Midbrain (tissue), 1 donor: ENCODE data around the gene IL13RA1.
"Not testable (repeated sequence)": the region's sequence is repeated elsewhere in the genome, so short reads cannot be mapped to it uniquely, and the experiment has no call there.

Experiments used
- DNase-seq: peaks from one replicate; lab custom pipeline; 2025; lab: John Stamatoyannopoulos, UW

Gene IL13RA1

GRCh38 chrX:118729042-118729652 is 1.7 kb downstream of the IL13RA1 start:
- no peak for DNase-seq

GRCh38 chrX:118730500-118731247 is 3.3 kb downstream of the IL13RA1 start:
- no peak for DNase-seq

GRCh38 chrX:118732551-118732950 is 5.1 kb downstream of the IL13RA1 start:
- DNase-seq = not testable (repeated sequence)

GRCh38 chrX:118734909-118735308 is 7.5 kb downstream of the IL13RA1 start:
- DNase-seq = no peak

GRCh38 chrX:118736394-118737010 is 9.1 kb downstream of the IL13RA1 start:
- DNase-seq = no peak

- no peak for DNase-seq
Observed at GRCh38 chrX:118739577-118739976, 12.2 kb downstream of the IL13RA1 start.

GRCh38 chrX:118740276-118740889 is 13.0 kb downstream of the IL13RA1 start:
- DNase-seq = no peak

- DNase-seq = no peak
Observed at GRCh38 chrX:118742176-118742575, 14.8 kb downstream of the IL13RA1 start.

- DNase-seq = no peak
Observed at GRCh38 chrX:118745570-118745969, 18.2 kb downstream of the IL13RA1 start.

GRCh38 chrX:118751950-118752783 is 24.8 kb downstream of the IL13RA1 start:
- DNase-seq = no peak

- no peak for DNase-seq
Observed at GRCh38 chrX:118755633-118756032, 28.2 kb downstream of the IL13RA1 start.

GRCh38 chrX:118756101-118756500 is 28.7 kb downstream of the IL13RA1 start:
- DNase-seq = no peak

GRCh38 chrX:118758511-118758910 is 31.1 kb downstream of the IL13RA1 start:
- no peak for DNase-seq

- no peak for DNase-seq
Observed at GRCh38 chrX:118760025-118760424, 32.6 kb downstream of the IL13RA1 start.

- no peak for DNase-seq
Observed at GRCh38 chrX:118761939-118762707, 34.7 kb downstream of the IL13RA1 start.

GRCh38 chrX:118763489-118763888 is 36.1 kb downstream of the IL13RA1 start:
- DNase-seq = no peak

- DNase-seq = no peak
Observed at GRCh38 chrX:118764122-118764521, 36.7 kb downstream of the IL13RA1 start.

- DNase-seq = no peak
Observed at GRCh38 chrX:118770133-118770760, 42.8 kb downstream of the IL13RA1 start.

GRCh38 chrX:118772051-118772450 is 44.6 kb downstream of the IL13RA1 start:
- DNase-seq = no peak

GRCh38 chrX:118773782-118774181 is 46.4 kb downstream of the IL13RA1 start:
- DNase-seq = no peak

GRCh38 chrX:118779581-118779980 is 52.2 kb downstream of the IL13RA1 start:
- DNase-seq = no peak
